Osteocyte (in vitro differentiated cells): ENCODE results near the gene HYCC1. TPM values are rescaled to one million over a fixed set of nuclear protein-coding genes. Genes with fewer than 3 reads are reported as not detected.
"Not testable (repeated sequence)": the region's sequence is repeated elsewhere in the genome, so short reads cannot be mapped to it uniquely, and the experiment has no call there.

ENCODE experiments used
- DNase-seq: peaks from one replicate; pipeline ENCODE4 v3.0.0; 2021; ENCODE audit warnings: mixed read lengths; ENCODE audit not compliant: unreplicated experiment; ENCODE audit errors: extremely low spot score
- H3K27ac Mint-ChIP-seq: one replicate; pipeline ENCODE4 v1.8.0; 2021; ENCODE audit warnings: mild to moderate bottlenecking, mixed read lengths; ENCODE audit not compliant: unreplicated experiment
- H3K27me3 Mint-ChIP-seq: one replicate; pipeline ENCODE4 v1.8.0; 2021; ENCODE audit warnings: mixed read lengths; ENCODE audit not compliant: unreplicated experiment
- H3K36me3 Mint-ChIP-seq: one replicate; pipeline ENCODE4 v1.8.0; 2021; ENCODE audit warnings: mixed read lengths; ENCODE audit not compliant: unreplicated experiment
- H3K4me1 Mint-ChIP-seq: one replicate; pipeline ENCODE4 v1.8.0; 2021; ENCODE audit warnings: mixed read lengths; ENCODE audit not compliant: unreplicated experiment
- H3K4me3 Mint-ChIP-seq: one replicate; pipeline ENCODE4 v1.8.0; 2021; ENCODE audit warnings: mild to moderate bottlenecking, moderate library complexity, mixed read lengths; ENCODE audit not compliant: unreplicated experiment
- H3K9me3 Mint-ChIP-seq: one replicate; pipeline ENCODE4 v1.8.0; 2021; ENCODE audit warnings: mixed read lengths; ENCODE audit not compliant: unreplicated experiment
- total RNA-seq: library from RNA; stranded (reverse); gene quantifications from 2 replicates; pipeline ENCODE4 v1.2.1, GENCODE V29; 2021
- TF ChIP-seq, protein P1 (sequence below): fragments of 200-600 bp; sonication (generic); IDR thresholded peaks from 2 replicates; pipeline ENCODE4 v1.5.0; 2021; ENCODE audit warnings: antibody characterized with exemption, mild to moderate bottlenecking, moderate library complexity

Gene HYCC1
- total RNA-seq, 1 donor from 2014 or later: 56.9 TPM

DNA sequence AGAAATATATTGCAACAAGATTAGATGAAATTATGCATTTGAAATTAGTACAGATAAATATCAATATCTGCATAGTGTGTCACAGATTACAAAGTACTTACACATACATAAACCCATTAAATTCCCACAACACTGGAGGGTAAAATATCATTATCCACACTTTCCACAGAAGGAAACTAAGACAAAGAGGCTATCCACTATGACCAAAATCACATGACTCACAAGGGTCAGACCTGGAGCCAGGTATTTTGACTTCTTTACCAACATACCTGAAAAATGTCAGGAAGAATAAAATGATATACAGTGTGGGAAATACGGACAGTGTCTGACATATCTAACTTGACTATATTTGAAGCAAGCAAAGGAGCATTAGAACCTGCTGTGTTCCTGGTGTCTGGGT, 34.1 kb downstream of the HYCC1 start:
- no peak for DNase-seq
- peak overlapping the region; percentile 81 for H3K27ac Mint-ChIP-seq

DNA sequence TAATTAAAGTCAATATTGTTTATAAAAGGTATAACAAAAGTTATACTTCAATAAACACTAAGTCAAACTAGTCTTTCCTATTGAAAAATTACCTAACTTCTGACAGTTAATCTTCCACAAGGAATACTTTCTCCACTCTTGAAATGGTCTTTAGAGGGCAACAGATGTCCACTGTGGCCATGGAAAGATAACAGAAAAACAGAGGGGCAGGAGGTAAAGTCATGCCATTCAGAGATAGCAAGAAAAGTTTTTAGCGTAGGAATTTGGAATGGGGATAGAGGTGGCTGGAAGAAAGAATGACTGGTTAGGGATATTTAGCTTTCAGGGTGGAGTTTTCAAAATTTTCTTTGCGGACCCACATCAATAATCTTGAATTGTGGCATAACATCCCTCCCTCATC, 34.7 kb downstream of the HYCC1 start:
- Mint-ChIP-seq H3K9me3 (no peaks in the 10 kb centered on the region), H3K4me1 (peaks cover 15% of the 10 kb centered on the region), H3K27me3 (no peaks in the 10 kb centered on the region), H3K4me3 (no peak overlapping the region), H3K36me3 (peaks cover 22% of the 10 kb centered on the region), H3K27ac (no peak overlapping the region)
- TF ChIP-seq, protein P1, sequence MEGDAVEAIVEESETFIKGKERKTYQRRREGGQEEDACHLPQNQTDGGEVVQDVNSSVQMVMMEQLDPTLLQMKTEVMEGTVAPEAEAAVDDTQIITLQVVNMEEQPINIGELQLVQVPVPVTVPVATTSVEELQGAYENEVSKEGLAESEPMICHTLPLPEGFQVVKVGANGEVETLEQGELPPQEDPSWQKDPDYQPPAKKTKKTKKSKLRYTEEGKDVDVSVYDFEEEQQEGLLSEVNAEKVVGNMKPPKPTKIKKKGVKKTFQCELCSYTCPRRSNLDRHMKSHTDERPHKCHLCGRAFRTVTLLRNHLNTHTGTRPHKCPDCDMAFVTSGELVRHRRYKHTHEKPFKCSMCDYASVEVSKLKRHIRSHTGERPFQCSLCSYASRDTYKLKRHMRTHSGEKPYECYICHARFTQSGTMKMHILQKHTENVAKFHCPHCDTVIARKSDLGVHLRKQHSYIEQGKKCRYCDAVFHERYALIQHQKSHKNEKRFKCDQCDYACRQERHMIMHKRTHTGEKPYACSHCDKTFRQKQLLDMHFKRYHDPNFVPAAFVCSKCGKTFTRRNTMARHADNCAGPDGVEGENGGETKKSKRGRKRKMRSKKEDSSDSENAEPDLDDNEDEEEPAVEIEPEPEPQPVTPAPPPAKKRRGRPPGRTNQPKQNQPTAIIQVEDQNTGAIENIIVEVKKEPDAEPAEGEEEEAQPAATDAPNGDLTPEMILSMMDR: no peak
- DNase-seq: no peak

More for the DNA sequence above, 34.1 kb downstream of the HYCC1 start:
- H3K36me3 Mint-ChIP-seq: peaks cover 17% of the 10 kb centered on the region
- no peak overlapping the region for H3K4me3 Mint-ChIP-seq
- H3K27me3 Mint-ChIP-seq: no peaks in the 10 kb centered on the region
- TF ChIP-seq, protein P1: no peak
- no peaks in the 10 kb centered on the region for H3K9me3 Mint-ChIP-seq
- peaks cover 15% of the 10 kb centered on the region for H3K4me1 Mint-ChIP-seq

DNA sequence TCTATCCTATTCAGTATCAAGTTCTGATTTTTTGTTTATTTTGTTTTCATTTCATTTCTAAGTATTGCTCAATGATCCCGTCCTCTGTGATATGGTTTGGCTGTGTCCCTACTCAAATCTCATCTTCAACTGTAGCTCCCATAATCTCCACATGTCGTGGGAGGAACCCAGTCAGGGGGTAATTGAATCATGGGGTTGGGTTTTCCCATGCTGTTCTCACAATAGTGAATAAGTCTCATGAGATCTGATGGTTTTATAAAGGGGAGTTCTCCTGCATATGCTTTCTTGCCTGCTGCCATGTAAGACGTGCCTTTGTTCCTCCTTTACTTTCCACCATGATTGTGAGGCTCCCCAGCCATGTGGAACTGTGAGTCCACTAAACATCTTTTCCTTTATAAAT, 39.3 kb downstream of the HYCC1 start:
- not testable (repeated sequence) for DNase-seq, H3K4me1 Mint-ChIP-seq, H3K9me3 Mint-ChIP-seq, H3K27me3 Mint-ChIP-seq, H3K4me3 Mint-ChIP-seq, H3K27ac Mint-ChIP-seq
- H3K36me3 Mint-ChIP-seq: peaks cover 30% of the 10 kb centered on the region

DNA sequence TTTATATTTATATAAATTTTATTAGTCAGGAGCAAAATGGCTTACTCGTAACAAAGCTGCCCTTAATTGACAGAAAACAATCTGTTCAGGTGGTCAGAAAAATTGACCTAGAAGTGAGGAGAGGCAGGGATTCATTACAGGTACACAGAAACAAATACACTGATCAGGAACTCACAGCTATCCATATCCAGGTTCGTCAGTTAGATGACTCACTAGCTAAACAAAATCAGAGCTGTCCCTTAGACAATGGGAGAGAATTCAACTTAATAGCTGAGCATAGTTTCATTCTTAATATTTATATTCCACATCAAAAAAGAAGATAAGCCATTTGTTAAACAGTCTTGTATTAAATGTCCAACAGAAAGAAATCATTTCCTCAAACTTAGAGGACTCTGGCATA, 41.7 kb downstream of the HYCC1 start:
- Mint-ChIP-seq H3K4me1 (no peaks in the 10 kb centered on the region), H3K4me3 (no peak overlapping the region), H3K36me3 (peaks cover 30% of the 10 kb centered on the region), H3K9me3 (no peaks in the 10 kb centered on the region), H3K27me3 (no peaks in the 10 kb centered on the region), H3K27ac (no peak overlapping the region)
- TF ChIP-seq, protein P1: no peak
- DNase-seq: no peak

DNA sequence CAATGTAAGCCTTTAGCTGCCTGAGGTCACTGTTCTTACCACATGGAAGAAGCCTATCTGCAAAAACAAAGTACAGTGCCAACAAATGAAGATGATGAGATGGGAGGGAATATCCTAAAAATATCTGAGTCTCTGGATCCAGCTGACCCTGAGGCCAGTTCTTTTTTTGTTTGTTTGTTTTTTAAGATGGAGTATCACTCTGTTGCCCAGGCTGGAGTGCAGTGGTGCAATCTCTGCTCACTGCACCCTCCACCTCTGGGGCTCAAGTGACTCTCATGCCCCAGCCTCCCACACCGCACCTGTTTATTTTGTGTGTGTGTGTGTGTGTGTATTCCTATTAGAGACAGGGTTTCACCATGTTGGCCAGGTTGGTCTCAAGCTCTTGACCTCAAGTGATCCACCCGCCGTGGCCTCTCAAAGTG, 44.9 kb downstream of the HYCC1 start:
- no peak overlapping the region for H3K27ac Mint-ChIP-seq
- DNase-seq: no peak
- no peaks in the 10 kb centered on the region for H3K4me1 Mint-ChIP-seq
- H3K36me3 Mint-ChIP-seq: peaks cover 16% of the 10 kb centered on the region
- H3K27me3 Mint-ChIP-seq: no peaks in the 10 kb centered on the region
- H3K4me3 Mint-ChIP-seq: no peak overlapping the region
- TF ChIP-seq, protein P1: no peak
- no peaks in the 10 kb centered on the region for H3K9me3 Mint-ChIP-seq

Other genes starting within 250 kb of the HYCC1 start
- 256 and 292 TPM in 2 replicates for gene TOMM7, start 191.3 kb downstream of the HYCC1 start, total RNA-seq
- 48.1 and 50.2 TPM in 2 replicates for gene KLHL7, start 91.7 kb upstream of the HYCC1 start, total RNA-seq
- gene NUP42, start 167.9 kb upstream of the HYCC1 start, total RNA-seq: 27.0 and 27.4 TPM in 2 replicates
- gene GPNMB, start 232.6 kb upstream of the HYCC1 start, total RNA-seq: 97.2 and 116 TPM in 2 replicates